HFF-Myc (cell line): Measurements from ENCODE around the gene BCAR1.

Experiments used
- DNase-seq: peaks from one replicate; pipeline ENCODE4 v3.0.0-alpha.2; 2011; ENCODE audit warnings: low read depth; ENCODE audit errors: extremely low read depth
- H3K4me3 ChIP-seq: replicated peaks from 2 replicates; pipeline ENCODE4 v1.5.1; 2011; ENCODE audit warnings: low read depth, mild to moderate bottlenecking, control low read depth, low read length
- TF ChIP-seq, protein P1 (sequence below): IDR thresholded peaks from 2 replicates; pipeline ENCODE4 v1.5.1; 2012; ENCODE audit warnings: mild to moderate bottlenecking, low read depth, low read length, control low read depth; ENCODE audit errors: missing control alignments

BCAR1 gene

DNA sequence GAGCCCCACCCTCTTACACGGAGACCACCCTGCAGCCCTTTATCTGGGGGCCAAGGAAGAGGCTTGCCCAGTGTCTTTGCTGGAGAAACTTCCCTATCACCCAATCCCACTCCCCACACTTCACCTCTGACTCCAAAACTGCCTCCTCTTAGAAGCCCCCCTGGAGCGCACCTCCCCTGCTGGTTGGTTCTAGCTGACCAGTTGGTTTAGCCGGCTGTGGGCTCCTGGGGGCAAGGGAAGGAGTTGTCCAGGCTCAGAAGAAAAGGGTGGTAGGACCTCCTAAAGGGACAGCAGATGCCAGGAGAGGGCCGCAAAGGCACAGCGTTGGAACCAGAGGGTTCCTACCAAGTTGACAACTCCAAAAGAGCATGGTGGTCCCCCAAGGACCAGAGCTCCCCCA lies 2.0 kb downstream of the BCAR1 start:
- TF ChIP-seq, protein P1, sequence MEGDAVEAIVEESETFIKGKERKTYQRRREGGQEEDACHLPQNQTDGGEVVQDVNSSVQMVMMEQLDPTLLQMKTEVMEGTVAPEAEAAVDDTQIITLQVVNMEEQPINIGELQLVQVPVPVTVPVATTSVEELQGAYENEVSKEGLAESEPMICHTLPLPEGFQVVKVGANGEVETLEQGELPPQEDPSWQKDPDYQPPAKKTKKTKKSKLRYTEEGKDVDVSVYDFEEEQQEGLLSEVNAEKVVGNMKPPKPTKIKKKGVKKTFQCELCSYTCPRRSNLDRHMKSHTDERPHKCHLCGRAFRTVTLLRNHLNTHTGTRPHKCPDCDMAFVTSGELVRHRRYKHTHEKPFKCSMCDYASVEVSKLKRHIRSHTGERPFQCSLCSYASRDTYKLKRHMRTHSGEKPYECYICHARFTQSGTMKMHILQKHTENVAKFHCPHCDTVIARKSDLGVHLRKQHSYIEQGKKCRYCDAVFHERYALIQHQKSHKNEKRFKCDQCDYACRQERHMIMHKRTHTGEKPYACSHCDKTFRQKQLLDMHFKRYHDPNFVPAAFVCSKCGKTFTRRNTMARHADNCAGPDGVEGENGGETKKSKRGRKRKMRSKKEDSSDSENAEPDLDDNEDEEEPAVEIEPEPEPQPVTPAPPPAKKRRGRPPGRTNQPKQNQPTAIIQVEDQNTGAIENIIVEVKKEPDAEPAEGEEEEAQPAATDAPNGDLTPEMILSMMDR: no peak
- DNase-seq: no peak
- peak overlapping the region; percentile 82 for H3K4me3 ChIP-seq

DNA sequence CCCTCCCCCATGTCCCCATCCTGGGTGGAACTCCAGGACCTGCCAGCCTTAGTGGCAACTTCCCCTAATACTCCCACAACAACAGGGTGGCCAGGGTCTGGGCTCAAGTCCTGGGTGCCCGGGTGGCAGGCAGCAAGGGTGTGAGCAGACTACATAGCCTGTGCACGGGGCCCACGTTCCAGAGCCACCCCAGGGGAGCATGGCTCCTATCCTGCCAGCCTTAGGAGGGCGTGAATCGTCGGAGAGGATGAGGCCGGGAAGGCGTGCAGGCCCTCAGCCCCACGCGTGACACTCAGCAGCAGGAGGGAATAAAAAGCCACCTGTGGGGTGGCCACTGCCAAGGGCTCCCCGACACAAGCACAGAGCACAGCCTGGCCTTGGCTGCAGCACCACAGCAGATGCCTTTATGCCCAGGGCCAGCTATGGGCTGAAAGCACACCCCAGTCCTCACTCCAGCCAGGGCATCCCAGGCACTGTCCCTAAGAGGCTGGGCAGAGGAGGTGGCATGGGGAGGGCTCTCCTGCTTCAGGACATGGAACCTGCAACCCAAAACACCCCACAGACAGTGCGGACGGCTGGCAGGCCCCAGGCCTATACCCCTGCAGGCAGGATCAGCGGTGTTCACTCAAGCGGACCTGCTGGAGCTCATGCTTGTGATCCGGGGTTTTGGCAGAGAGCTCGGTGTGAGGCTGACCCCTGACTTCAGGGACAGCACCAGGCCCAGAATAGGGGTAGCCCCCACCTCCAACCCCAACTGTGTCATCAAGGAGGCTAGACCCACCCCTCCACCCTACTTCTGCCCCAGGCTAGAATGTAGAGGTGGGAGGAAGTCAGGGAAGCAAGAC lies 2.7 kb downstream of the BCAR1 start:
- peak overlapping the region; percentile 82 for H3K4me3 ChIP-seq
- no peak for DNase-seq
- TF ChIP-seq, protein P1: no peak

DNA sequence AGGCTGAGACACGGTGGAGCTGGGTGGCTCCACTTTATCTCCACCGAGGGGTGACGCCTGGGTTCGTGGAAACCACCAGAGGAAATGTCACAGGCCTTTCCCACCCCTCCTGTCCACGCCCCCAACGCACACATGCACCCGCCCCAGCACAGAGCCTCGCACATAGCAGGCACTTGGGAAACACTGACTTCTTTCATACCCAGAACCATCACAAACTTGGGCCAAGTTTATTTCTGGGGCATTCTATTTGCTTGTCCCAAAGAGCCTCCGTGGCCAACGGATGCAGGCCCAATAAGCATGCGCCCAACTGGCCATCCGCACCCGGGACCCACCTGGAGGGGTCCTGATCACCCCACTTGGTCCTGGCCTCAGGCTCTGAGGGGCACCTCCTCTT lies 3.3 kb downstream of the BCAR1 start:
- peak overlapping the region; percentile 82 for H3K4me3 ChIP-seq

DNA sequence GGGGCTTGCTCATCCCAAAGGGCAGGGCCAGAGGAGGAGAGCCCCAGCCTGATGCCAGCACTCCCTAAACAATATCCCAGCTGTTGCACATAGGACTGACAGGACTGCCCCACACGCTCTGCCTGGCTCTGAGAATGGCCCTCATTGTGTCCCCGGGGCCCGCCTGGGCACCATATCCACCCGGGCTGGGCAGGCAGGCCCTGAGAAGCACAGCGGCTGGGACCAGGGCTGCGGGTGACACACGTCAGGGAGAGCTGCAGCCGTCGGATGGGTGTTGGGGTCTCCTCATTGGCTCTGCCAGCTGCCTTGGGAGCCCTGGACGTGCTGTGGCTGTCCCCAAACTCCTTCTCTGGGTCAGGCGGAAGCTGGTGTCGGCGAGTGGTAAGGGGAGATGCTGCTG lies 4.2 kb downstream of the BCAR1 start:
- DNase-seq: no peak
- H3K4me3 ChIP-seq: no peak overlapping the region
- TF ChIP-seq, protein P1: no peak

More for the DNA sequence above, 3.3 kb downstream of the BCAR1 start:
- TF ChIP-seq, protein P1: no peak
- DNase-seq: no peak

DNA sequence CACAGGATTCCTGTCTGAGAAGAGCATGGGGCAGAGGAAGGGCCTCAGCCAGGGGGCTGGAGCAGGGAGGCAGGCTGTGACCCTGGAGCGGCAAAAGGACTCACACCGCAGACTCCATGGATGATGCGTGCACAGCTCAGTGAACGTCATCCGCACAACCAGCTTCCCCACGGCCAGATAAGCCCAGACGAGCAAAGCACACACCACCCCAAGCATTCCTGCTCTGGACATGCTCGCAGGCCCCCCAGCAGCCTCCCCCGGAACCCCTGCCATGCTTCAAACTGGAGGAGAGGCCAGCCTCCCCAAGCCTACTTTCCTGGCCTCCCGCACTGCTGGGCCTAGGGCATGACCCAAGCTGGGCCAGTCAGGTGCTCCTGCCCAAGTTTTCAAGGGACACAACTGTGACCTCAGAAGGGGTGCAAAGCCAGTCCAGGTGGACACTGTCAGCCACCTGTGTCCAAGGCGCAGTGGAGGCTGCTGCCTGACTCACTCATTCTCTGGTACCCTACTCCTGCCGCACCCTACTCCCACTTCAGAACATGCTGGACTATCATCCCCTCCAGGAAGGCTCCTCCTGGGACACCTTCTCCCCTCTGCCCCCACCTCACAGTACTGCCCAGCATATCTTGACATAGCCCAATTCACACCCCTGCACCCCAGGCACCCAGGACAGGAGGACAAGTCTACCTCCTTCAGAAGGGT lies 4.8 kb downstream of the BCAR1 start:
- TF ChIP-seq, protein P1: no peak
- no peak overlapping the region for H3K4me3 ChIP-seq

DNA sequence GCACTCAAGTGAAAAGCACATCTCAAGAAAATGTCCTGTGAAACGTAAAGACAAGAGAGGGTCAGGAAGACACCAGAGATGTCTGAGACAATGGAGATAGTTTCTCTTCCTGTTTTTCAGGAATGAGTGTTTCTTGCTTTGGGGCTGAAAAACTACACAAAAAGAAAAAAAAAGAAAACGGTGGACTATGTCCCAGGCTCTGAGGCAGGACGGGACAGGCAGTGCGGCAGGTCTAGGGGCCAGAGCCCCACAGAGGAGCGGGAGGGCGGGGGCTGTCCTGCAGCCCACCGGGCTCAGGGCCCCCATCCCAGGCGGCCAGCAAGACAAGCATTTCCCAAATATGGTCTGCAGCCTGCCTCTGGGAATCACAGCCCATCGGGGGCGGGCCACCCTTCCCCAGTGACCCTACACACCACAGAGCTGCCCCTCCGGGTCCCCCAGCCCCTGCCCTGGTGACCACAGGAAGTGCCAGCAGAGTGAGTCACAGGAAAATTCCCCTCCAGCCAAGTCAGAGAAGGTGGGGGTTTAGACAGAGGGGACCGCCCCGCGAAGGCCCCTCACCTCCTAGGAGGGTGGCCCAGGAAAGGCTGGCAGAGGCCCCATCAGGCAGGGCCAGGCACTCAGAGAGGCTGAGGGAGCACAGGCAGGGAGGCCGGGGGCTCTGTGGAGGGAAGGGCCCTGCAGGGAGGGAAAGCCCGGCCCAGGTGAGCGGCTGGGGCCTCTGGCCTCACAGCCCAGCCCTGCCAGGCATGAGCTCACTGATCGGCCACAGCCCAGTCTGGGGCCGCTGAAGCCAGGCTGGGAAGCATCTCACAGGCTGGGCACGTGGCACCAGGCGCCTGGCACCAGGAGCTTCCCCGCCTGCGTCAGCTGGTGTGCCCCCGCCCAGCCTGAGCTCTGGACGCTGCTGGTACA lies 6.3 kb downstream of the BCAR1 start:
- H3K4me3 ChIP-seq: peak overlapping the region; percentile 9
- DNase-seq: peak; percentile 94
- TF ChIP-seq, protein P1: no peak

More for the DNA sequence above, 4.8 kb downstream of the BCAR1 start:
- no peak for DNase-seq
